Naive thymus-derived CD4-positive, alpha-beta T cell (primary cell): ENCODE data around the gene TYW3. TPM values are rescaled to one million over a fixed set of nuclear protein-coding genes. Genes with fewer than 3 reads are reported as not detected.

Experiments
- ATAC-seq: fragments of 150-1000 bp; cut with Tn5 transposase; 2 replicates; pipeline ENCODE4 v1.10.0; 2021; ENCODE audit warnings: mild to moderate bottlenecking, moderate library complexity
- CTCF ChIA-PET: fragments of 350-600 bp; sonication (Branson Sonifier 250); formaldehyde crosslinking; loops from one replicate; lab custom pipeline; 2021; ENCODE audit warnings: antibody characterized with exemption; lab: Charles Lee
- POLR2A ChIA-PET: fragments of 350-600 bp; sonication (Branson Sonifier 250); formaldehyde crosslinking; loops from one replicate; lab custom pipeline; 2021; ENCODE audit warnings: antibody characterized with exemption, inconsistent platforms; lab: Charles Lee
- DNase-seq, 9 donors: peaks; one replicate each; pipeline versions ENCODE4 v3.0.0 to v3.0.0-alpha.2; 2020 to 2022; ENCODE audit warnings: mixed read lengths in 1 of 9
- H3K27ac ChIP-seq: one replicate; pipeline ENCODE4 v1.7.0; 2013; ENCODE audit warnings: mild to moderate bottlenecking, low read depth, low read length, moderate library complexity
- H3K27me3 ChIP-seq, 2 donors: one replicate each; pipeline ENCODE4 v1.7.0; 2013; ENCODE audit warnings: low read length in 2 of 2, mild to moderate bottlenecking in 2 of 2, moderate library complexity in 2 of 2; ENCODE audit not compliant: control insufficient read depth in 2 of 2, insufficient read depth in 2 of 2
- H3K36me3 ChIP-seq, 3 experiments: 1 replicate in 2 of 3; 2 replicates in 1 of 3; pipeline ENCODE4 v1.7.0; 2013; ENCODE audit warnings: low read length in 3 of 3, mild to moderate bottlenecking in 3 of 3, moderate library complexity in 1 of 3; ENCODE audit not compliant: insufficient read depth in 3 of 3, control insufficient read depth in 2 of 3
- H3K4me1 ChIP-seq, 2 donors: one replicate each; pipeline ENCODE4 v1.7.0; 2013; ENCODE audit warnings: low read length in 2 of 2, mild to moderate bottlenecking in 2 of 2, moderate library complexity in 1 of 2; ENCODE audit not compliant: control insufficient read depth in 2 of 2, insufficient read depth in 2 of 2
- H3K4me3 ChIP-seq: 2 replicates; pipeline ENCODE4 v1.7.0; 2013; ENCODE audit warnings: mild to moderate bottlenecking, low read length
- H3K9me3 ChIP-seq, 3 experiments: 1 replicate in 2 of 3; 2 replicates in 1 of 3; pipeline ENCODE4 v1.7.0; 2013; ENCODE audit warnings: low read length in 3 of 3; ENCODE audit not compliant: control insufficient read depth in 2 of 3
- H3K27ac Mint-ChIP-seq, 9 donors: one replicate each; pipeline ENCODE4 v1.8.0; 2020 to 2022; ENCODE audit warnings: mixed read lengths in 9 of 9, mild to moderate bottlenecking in 8 of 9, moderate library complexity in 5 of 9, inconsistent platforms in 2 of 9
- H3K27me3 Mint-ChIP-seq, 5 donors: one replicate each; pipeline ENCODE4 v1.8.0; 2021 to 2022; ENCODE audit warnings: mixed read lengths in 5 of 5, mild to moderate bottlenecking in 1 of 5
- H3K36me3 Mint-ChIP-seq, 5 donors: one replicate each; pipeline ENCODE4 v1.8.0; 2020 to 2022; ENCODE audit warnings: mixed read lengths in 5 of 5, mild to moderate bottlenecking in 3 of 5, inconsistent platforms in 1 of 5
- H3K4me1 Mint-ChIP-seq, 7 donors: one replicate each; pipeline ENCODE4 v1.8.0; 2020 to 2022; ENCODE audit warnings: mixed read lengths in 7 of 7, mild to moderate bottlenecking in 3 of 7, inconsistent platforms in 1 of 7
- H3K4me3 Mint-ChIP-seq, 10 donors: one replicate each; pipeline ENCODE4 v1.8.0; 2020 to 2022; ENCODE audit warnings: mild to moderate bottlenecking in 10 of 10, mixed read lengths in 10 of 10, moderate library complexity in 6 of 10, inconsistent platforms in 2 of 10
- H3K9me3 Mint-ChIP-seq, 11 donors: one replicate each; pipeline ENCODE4 v1.8.0; 2020 to 2022; ENCODE audit warnings: mixed read lengths in 11 of 11, mild to moderate bottlenecking in 4 of 11, inconsistent platforms in 1 of 11, moderate library complexity in 1 of 11
- intact Hi-C, 2 donors: fragments of 100-400 bp; cut with micrococcal nuclease; formaldehyde crosslinking; loops; one replicate each; pipeline ENCODE4 v1.15.1; 2023
- polyA plus RNA-seq, 2 donors: library from polyadenylated mRNA; unstranded; fragments of 300-500 nt; fragmentation: Illumina TruSeq; gene quantifications; one replicate each; pipeline ENCODE4 v1.2.3, GENCODE V29; 2021
- total RNA-seq, 6 experiments: library from RNA in 5 of 6; stranded (reverse) in 5 of 6; gene quantifications; 1 replicate in 5 of 6; 2 replicates in 1 of 6; pipeline ENCODE4 v1.2.3 and lab custom pipeline; 2021 to 2026

Gene TYW3
- total RNA-seq (10 to 100 TPM; 13.5 to 24.7 (median 19.3) TPM), polyA plus RNA-seq (1 to 10 TPM; 9.2 to 9.6 TPM), total RNA-seq (lab: John Stamatoyannopoulos, UW) (31.1 reads per million, percentile 60 among the genes with 10 or more reads in this experiment)

DNA sequence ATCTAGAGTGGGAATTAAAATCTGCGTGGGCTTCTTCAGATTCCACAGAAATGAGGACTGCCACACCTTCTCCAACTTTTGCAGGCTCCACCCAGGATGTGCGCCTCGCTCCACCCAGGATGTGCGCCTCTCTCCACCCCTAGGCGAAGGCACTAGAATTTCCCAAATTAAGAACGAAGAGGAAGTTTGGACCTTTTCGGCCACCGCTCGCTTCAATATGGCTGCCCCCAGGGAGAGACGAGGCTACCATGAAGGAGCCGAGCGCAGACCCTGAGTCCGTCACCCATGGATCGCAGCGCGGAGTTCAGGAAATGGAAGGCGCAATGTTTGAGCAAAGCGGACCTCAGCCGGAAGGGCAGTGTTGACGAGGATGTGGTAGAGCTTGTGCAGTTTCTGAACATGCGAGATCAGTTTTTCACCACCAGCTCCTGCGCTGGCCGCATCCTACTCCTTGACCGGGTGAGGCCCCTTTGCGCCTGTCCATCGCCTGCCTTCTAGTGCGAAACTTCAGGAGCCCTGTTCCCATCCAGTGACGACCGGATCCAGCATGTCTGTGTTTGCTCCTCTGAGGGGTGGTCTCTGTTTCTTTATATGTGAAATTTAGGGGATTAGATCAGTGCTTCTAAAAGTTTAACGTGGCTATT lies at the start of gene TYW3, which contains the start of gene CRYZ:
TYW3 (plus strand) TSS at position 193 of the 644 bp plus-strand sequence; CDS start at position 286, 93 bp downstream.
CRYZ (minus strand) TSS at position 91 of the 644 bp plus-strand sequence. CDS start 8,229 bp downstream, outside the sequence.
- ChIA-PET CTCF (interaction anchor here (1.0 to 1.4 kb wide), 3 partner anchors 41 to 534 kb away, joined by 4 read pairs; no protein-coding TSS in a partner anchor), POLR2A (interaction anchor here (0.7 kb wide), 1 partner anchor 10 kb away, joined by 3 read pairs; no protein-coding TSS in a partner anchor)
- H3K9me3 ChIP-seq: no peaks in the 10 kb centered on the region
- Mint-ChIP-seq H3K36me3 (peaks cover 0 to 32% (median 27%) of the 10 kb centered on the region in 5 donors), H3K27ac (peak within 1 kb of the TSS; percentile 92 to 99 (median 95)), H3K9me3 (peaks cover 0 to 6% (median 0%) of the 10 kb centered on the region in 11 donors), H3K4me3 (peak within 1 kb of the TSS; percentile 84 to 100 (median 98)), H3K27me3 (no peaks in the 10 kb centered on the region), H3K4me1 (peaks cover 22 to 72% (median 48%) of the 10 kb centered on the region in 7 donors)
- DNase-seq (peak; percentile 59 to 82 (median 78)), ATAC-seq (peak; percentile 90)
- peaks cover 21 to 24% of the 10 kb centered on the region in 2 donors for H3K4me1 ChIP-seq
- H3K36me3 ChIP-seq: peaks cover 0 to 20% (median 13%) of the 10 kb centered on the region in 3 experiments
- intact Hi-C loops: loop anchor here (1.0 to 2.0 kb wide), 4 partner anchors 44 to 1342 kb away; partner anchors contain the start of genes FPGT (in 2 of the 2), LRRIQ3 (in 2 of the 2), RABGGTB (in 1 of the 2) and ST6GALNAC3 (in 1 of the 2)
- H3K27me3 ChIP-seq: no peaks in the 10 kb centered on the region
- H3K27ac ChIP-seq: peak within 1 kb of the TSS; percentile 76
- H3K4me3 ChIP-seq: peak within 1 kb of the TSS; percentile 93

GRCh38 chr1:74683656-74684055 lies 49.3 kb upstream of the TYW3 start:
- Mint-ChIP-seq H3K4me1 (peaks cover 0 to 7% (median 0%) of the 10 kb centered on the region in 7 donors), H3K27ac (no peak overlapping the region), H3K36me3 (no peaks in the 10 kb centered on the region), H3K9me3 (no peaks in the 10 kb centered on the region), H3K4me3 (no peak overlapping the region), H3K27me3 (peaks cover 0 to 9% (median 7%) of the 10 kb centered on the region in 5 donors)
- no peaks in the 10 kb centered on the region for H3K9me3 ChIP-seq
- no peak overlapping the region for H3K27ac ChIP-seq
- no peak overlapping the region for H3K4me3 ChIP-seq
- no peaks in the 10 kb centered on the region for H3K4me1 ChIP-seq
- POLR2A ChIA-PET: no interaction called here
- ATAC-seq (no peak), DNase-seq (no peak)
- intact Hi-C loops: no loop called here
- CTCF ChIA-PET: no interaction called here
- no peaks in the 10 kb centered on the region for H3K36me3 ChIP-seq
- H3K27me3 ChIP-seq: no peaks in the 10 kb centered on the region

- POLR2A ChIA-PET: no interaction called here
- no peak overlapping the region for H3K27ac Mint-ChIP-seq
- DNase-seq (no peak), ATAC-seq (no peak)
- H3K4me3 ChIP-seq: no peak overlapping the region
- H3K27me3 Mint-ChIP-seq: peaks cover 0 to 10% (median 2%) of the 10 kb centered on the region in 5 donors
- H3K9me3 Mint-ChIP-seq: no peaks in the 10 kb centered on the region
- no peak overlapping the region for H3K27ac ChIP-seq
- CTCF ChIA-PET: no interaction called here
- no peak overlapping the region for H3K4me3 Mint-ChIP-seq
- H3K4me1 ChIP-seq: no peaks in the 10 kb centered on the region
- intact Hi-C loops: no loop called here
- no peaks in the 10 kb centered on the region for H3K36me3 ChIP-seq
- H3K9me3 ChIP-seq: no peaks in the 10 kb centered on the region
- peaks cover 0 to 7% (median 0%) of the 10 kb centered on the region in 7 donors for H3K4me1 Mint-ChIP-seq
- no peaks in the 10 kb centered on the region for H3K27me3 ChIP-seq
- no peaks in the 10 kb centered on the region for H3K36me3 Mint-ChIP-seq
These were observed 48.7 kb upstream of the TYW3 start for GRCh38 chr1:74684301-74684700.

GRCh38 chr1:74686928-74687327 lies 46.0 kb upstream of the TYW3 start:
- H3K27ac Mint-ChIP-seq: no peak overlapping the region
- ChIA-PET CTCF (interaction anchor here (0.6 kb wide), 1 partner anchor 82 kb away, joined by 3 read pairs; no protein-coding TSS in a partner anchor), POLR2A (no interaction called here)
- Histone ChIP-seq H3K4me1 (no peaks in the 10 kb centered on the region), H3K9me3 (no peaks in the 10 kb centered on the region), H3K4me3 (no peak overlapping the region), H3K27me3 (no peaks in the 10 kb centered on the region), H3K27ac (no peak overlapping the region), H3K36me3 (no peaks in the 10 kb centered on the region)
- no peaks in the 10 kb centered on the region for H3K36me3 Mint-ChIP-seq
- ATAC-seq: no peak
- no peak overlapping the region for H3K4me3 Mint-ChIP-seq
- peaks cover 0 to 6% (median 0%) of the 10 kb centered on the region in 7 donors for H3K4me1 Mint-ChIP-seq
- no peaks in the 10 kb centered on the region for H3K9me3 Mint-ChIP-seq
- H3K27me3 Mint-ChIP-seq: peaks cover 0 to 9% (median 0%) of the 10 kb centered on the region in 5 donors
- intact Hi-C loops: no loop called here
- DNase-seq: no peak

GRCh38 chr1:74689621-74690363 lies 43.2 kb upstream of the TYW3 start:
- Mint-ChIP-seq H3K27ac (peak overlapping the region in 1 of 9 donors; percentile 1), H3K27me3 (peaks cover 0 to 7% (median 0%) of the 10 kb centered on the region in 5 donors), H3K4me1 (peaks cover 0 to 6% (median 0%) of the 10 kb centered on the region in 7 donors), H3K36me3 (no peaks in the 10 kb centered on the region), H3K9me3 (peaks cover 0 to 2% (median 0%) of the 10 kb centered on the region in 11 donors), H3K4me3 (no peak overlapping the region)
- DNase-seq (peak in 7 of 9 donors; percentile 4 to 51 (median 37)), ATAC-seq (no peak)
- Histone ChIP-seq H3K4me1 (no peaks in the 10 kb centered on the region), H3K36me3 (no peaks in the 10 kb centered on the region), H3K4me3 (no peak overlapping the region), H3K27me3 (no peaks in the 10 kb centered on the region), H3K9me3 (no peaks in the 10 kb centered on the region), H3K27ac (no peak overlapping the region)
- intact Hi-C loops: loop anchor here in 1 of 2 donors (1.0 kb wide), 1 partner anchor 44 kb away; the partner anchor contains the start of genes CRYZ and TYW3
- CTCF ChIA-PET: interaction anchor here (0.6 to 2.0 kb wide), 9 partner anchors 10 to 1769 kb away, joined by 3 to 8 read pairs (median 3); no protein-coding TSS in a partner anchor
- POLR2A ChIA-PET: no interaction called here

DNA sequence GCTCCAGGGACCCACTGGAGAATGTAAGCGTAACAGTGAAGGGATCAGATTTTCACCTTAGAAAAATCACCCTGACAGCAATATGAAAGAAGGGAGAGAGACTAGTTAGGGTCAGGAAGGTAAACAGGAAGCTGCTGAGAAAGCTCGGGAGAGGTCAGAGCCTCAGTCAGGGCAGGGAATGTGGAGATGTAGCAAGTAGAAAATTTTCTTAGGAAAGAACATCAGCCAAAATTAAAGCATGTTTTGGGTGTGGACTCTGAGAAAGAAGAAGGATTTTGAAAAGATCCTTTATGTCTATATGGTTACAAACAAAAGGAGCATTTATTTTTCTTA lies 42.6 kb upstream of the TYW3 start:
- Mint-ChIP-seq H3K27me3 (peaks cover 0 to 7% (median 0%) of the 10 kb centered on the region in 5 donors), H3K36me3 (no peaks in the 10 kb centered on the region), H3K4me3 (no peak overlapping the region), H3K4me1 (peaks cover 0 to 6% (median 0%) of the 10 kb centered on the region in 7 donors), H3K27ac (no peak overlapping the region), H3K9me3 (peaks cover 0 to 2% (median 0%) of the 10 kb centered on the region in 11 donors)
- Histone ChIP-seq H3K4me1 (no peaks in the 10 kb centered on the region), H3K9me3 (no peaks in the 10 kb centered on the region), H3K36me3 (no peaks in the 10 kb centered on the region), H3K4me3 (no peak overlapping the region), H3K27me3 (no peaks in the 10 kb centered on the region), H3K27ac (no peak overlapping the region)
- intact Hi-C loops: no loop called here
- no peak for DNase-seq
- ATAC-seq: no peak
- POLR2A ChIA-PET: no interaction called here
- CTCF ChIA-PET: interaction anchor here (2.0 kb wide), 1 partner anchor 11 kb away, joined by 8 read pairs; no protein-coding TSS in a partner anchor
